Mucosa of gallbladder (tissue), 1 donor: Measurements from ENCODE around the gene CREB3L2. TPM values are rescaled to one million over a fixed set of nuclear protein-coding genes. Genes with fewer than 3 reads are reported as not detected.
A peak's percentile ranks its signal among the peaks of the same experiment; 100 is the strongest.

Source experiments
- DNase-seq: peaks from one replicate; pipeline ENCODE4 v3.0.0-alpha.2; 2020; ENCODE audit warnings: low spot score
- total RNA-seq: library from RNA; stranded (reverse); gene quantifications from one replicate; pipeline ENCODE4 v1.2.1, GENCODE V29; 2021
- donor health status: DM: no; HTN: no; CAD: no.

The CREB3L2 gene
- total RNA-seq, 1 donor from 2014 or later, result 80.3 TPM

DNA sequence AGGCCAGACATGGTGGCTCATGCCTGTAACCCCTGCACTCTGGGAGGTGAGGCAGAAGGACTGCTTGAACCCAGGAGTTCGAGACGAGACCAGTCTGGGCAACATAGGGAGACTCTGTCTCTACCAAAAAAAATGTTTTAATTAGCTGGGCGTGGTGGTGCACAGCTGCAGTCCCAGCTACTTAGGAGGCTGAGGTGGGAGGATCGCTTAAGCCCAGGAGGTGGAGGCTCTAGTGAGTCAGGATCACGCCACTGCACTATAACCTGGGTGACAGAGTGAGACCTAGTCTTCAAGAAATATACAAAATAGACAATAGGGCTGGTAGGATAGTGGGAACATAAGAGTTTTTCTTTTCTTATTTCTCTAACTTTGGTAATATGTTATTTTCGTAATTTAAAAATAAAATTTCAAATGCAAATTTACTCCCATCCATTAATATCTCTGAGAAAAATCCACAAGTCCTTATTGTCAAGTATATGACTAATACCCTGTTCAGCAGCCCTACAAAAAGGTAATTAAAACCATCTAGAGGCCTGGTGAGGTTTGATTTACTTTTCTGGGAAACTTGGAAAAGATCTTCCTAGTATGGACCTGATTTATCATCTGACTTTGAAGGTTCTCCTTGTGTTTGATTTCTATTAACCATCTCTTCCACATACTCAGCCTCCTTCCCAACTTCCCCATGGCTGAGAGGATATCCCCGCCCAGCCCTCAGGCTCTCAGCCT, 50.0 kb downstream of the CREB3L2 start:
- DNase-seq, result no peak

DNA sequence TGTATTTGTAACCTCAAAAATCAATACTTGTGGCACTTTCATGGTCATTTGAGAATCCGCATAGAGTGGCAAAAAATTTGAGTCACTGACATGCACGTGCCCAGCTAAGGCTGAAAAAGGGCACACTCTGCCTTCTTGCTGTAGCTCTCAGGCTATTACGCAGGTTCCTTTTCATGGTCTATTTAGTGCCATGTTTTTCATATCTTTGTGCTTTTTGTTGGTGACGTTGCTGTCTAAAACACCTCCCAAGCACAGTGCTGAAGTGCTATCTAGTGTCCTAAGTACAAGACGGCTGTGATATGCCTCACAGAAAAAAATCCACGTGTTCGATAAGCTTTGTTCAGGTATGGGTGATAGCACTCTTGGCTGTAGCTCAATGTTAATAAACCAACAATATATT, 50.9 kb downstream of the CREB3L2 start:
- no peak for DNase-seq

- DNase-seq, result no peak
Measured at GRCh38 chr7:137950263-137950621, 51.6 kb downstream of the CREB3L2 start.

GRCh38 chr7:137949416-137950262, 52.2 kb downstream of the CREB3L2 start:
- no peak for DNase-seq

DNA sequence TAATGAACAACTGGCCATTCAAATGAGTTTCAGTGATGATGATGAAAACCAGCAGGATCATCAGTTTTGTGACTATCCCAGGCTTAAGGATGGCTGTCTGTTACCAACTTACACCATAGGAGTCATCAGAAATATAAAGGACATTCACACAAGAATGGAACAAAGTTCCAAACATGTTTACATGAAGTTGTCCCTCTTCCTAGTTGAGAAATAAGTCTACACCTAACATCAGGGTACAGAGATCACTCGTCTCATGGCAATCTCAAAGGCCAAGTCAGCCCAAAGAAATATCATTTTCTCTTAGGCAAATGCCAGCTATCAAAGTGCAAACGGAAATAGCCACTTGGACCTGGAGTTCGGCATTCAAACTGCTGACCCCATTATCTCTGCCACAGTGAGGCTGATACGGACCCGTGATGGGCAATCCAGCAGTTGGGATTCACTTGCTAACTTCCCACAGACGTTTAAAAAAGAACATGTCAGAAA, 53.0 kb downstream of the CREB3L2 start:
- DNase-seq, result no peak

DNA sequence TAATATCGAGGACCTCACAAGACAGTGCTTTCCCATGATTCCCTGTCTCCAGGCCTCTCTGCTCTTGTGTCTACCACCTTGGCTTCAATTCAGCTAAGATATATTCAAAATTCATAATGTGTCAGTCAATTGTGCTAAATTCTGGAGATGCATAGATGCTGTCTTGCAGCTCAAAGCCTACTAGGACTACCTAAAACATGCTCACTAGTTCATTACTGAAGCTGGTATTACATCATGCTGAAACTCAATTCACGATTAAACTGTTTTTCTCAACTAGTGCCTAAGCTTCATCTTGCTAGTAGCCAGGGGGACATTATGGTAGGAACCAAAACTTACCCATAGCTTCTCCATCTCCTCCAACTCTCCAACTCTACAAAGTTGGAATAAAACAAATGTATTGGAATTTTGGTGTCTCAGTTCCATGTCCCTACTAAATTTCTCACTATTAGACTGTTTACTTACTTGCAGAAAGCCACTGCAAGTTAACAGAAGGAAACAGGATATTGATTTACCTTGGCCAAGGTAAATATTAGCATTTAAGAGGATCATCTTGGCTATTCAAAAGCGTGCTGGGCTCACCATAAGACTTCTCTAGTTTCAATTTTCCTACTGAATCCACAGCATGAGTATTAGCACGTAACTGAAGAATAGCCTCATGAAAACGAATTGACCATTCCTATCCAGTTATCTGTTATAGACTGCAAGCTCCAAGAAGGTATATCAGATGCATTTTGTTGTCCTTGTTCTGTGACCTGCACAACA, 53.6 kb downstream of the CREB3L2 start:
- DNase-seq, result no peak

DNA sequence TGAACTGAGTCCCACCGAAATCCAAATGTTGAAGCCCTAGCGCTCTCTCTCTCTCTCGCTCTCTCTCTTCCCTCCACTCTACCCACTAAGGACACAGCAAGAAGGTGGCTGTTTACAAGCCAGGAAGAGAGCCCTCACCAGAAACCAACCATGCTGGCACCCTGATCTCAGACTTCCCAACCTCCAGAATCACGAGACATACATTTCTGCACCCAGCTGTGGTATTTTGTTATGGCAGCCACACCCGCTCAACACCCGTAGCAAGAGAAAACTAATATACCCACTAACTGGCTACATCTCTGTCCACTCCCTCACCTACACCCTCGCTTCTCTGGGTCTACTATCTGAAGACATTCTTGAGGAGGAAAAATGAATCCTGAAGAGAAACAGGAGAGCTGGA, 54.8 kb downstream of the CREB3L2 start:
- DNase-seq, result no peak

DNA sequence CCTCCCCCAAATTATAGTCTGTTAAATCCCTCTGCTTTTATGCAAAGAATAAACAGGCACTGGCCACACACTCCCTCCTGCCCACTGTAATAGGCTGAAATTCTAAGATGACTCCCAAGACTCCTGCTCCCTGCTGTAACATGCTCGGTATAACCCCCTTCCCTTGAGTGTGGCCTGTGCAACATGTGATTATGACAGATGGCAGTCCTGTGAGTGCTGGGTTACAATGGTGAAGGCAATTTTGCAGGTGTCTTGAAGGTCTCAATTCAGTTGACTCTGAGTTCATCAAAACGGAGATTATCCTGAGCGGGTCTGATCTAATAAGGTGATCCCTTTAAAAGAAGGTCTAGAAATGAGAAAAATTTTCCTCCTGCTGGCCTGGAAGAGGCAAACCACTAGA, 55.9 kb downstream of the CREB3L2 start:
- no peak for DNase-seq

- DNase-seq, result no peak
Measured at GRCh38 chr7:137944168-137944567, 57.7 kb downstream of the CREB3L2 start.

DNA sequence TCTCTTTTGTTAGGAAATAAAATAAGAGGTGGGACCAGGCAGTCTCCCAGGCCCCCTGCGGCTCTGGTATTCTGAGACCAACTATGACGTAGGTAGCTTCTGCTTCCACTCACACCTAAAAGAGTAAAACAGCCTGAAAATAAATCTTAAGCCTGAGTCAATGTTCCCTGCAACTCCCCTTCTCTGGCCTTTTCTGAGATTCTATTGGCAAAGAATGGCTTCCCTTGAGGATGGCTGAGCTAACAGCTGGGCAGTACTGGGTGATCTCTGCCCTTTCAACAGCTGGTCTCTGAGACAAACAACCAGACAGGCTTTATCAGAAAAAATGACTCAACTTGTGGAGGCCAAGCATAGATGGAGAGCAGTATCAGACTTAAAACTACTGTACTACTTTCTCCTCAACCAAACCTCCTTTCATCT, 58.7 kb downstream of the CREB3L2 start:
- no peak for DNase-seq

- DNase-seq, result no peak
Measured at GRCh38 chr7:137942484-137943115, 59.3 kb downstream of the CREB3L2 start.

- DNase-seq, result peak; percentile 66
Measured at GRCh38 chr7:137940656-137941518, 61.0 kb downstream of the CREB3L2 start.

- DNase-seq, result no peak
Measured at GRCh38 chr7:137940218-137940617, 61.7 kb downstream of the CREB3L2 start.

DNA sequence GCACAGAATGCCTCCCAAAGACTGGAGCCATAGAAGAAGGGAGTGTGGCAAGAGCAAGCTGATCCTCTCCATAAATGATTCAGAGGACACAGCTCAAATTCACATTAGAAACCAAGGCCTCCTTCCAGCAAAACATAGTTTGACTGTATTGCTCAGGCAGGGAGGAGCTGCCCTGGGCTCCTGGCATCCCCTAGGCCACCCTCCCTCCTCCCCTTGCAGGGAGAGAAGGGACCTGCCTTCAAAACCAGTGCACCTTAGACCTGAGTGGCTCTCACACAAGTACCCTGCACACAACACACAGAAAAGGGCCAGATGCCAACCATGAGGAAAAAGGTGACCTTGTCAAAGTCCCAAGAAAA, 64.7 kb downstream of the CREB3L2 start:
- DNase-seq, result no peak

GRCh38 chr7:137936509-137937201, 65.2 kb downstream of the CREB3L2 start:
- DNase-seq, result no peak

GRCh38 chr7:137935884-137936508, 65.9 kb downstream of the CREB3L2 start:
- no peak for DNase-seq

GRCh38 chr7:137934941-137935883, 66.7 kb downstream of the CREB3L2 start:
- no peak for DNase-seq

- DNase-seq, result no peak
Measured at GRCh38 chr7:137934176-137934826, 67.6 kb downstream of the CREB3L2 start.
